Fibroblast of skin of left biceps (primary cell): ENCODE data around the gene GATA2.

ENCODE experiments used
- DNase-seq, 2 experiments: peaks; one replicate each; pipeline ENCODE4 v3.0.0-alpha.2; 2013; ENCODE audit warnings: low read depth in 2 of 2

The GATA2 gene

DNA sequence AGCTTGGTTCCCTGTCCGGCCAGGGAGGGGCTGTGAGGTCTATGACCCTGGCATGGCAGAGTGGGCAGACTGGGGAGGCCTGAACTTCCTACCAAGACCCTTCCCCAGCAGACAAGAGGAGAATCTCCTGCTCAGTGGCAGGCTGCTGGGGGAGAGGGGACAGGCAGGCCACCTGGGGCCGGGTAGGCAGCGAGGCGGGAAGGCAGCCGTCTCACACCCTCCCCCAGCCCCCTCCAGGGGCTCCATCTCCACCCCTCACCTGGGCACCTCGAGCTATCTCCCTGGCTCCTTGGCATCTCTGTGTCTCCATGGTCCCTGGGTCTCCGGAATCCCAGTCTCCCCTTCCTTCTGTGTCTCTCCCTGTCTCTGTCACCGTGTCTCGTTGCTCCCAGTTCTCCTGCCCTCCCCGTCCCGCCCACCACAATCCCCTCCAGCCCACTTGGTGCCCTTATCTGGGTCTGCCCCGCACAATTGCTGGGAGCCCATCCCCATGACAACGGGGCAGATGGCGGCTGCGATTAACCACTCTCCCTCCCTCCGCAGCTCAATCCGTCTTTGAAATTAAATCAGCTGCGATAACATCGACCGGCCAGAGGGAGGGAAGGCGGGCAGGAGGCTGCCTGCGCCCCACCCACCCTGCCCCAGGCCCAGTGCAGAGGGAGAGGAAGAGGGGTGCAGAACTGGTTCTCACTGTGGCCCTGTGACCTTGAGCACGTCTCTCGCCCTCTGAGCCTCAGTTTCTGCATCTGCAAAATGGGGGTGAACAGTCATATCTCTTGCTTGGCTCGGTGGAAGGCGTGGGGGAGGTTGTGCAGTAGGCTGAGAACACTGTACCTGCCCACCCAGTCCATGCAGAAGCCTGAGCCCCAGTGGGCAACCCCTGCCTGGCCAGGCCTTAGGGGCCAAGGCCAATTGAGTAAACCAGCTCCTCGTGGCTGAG, 36.0 kb downstream of the GATA2 start:
- no peak for DNase-seq

DNA sequence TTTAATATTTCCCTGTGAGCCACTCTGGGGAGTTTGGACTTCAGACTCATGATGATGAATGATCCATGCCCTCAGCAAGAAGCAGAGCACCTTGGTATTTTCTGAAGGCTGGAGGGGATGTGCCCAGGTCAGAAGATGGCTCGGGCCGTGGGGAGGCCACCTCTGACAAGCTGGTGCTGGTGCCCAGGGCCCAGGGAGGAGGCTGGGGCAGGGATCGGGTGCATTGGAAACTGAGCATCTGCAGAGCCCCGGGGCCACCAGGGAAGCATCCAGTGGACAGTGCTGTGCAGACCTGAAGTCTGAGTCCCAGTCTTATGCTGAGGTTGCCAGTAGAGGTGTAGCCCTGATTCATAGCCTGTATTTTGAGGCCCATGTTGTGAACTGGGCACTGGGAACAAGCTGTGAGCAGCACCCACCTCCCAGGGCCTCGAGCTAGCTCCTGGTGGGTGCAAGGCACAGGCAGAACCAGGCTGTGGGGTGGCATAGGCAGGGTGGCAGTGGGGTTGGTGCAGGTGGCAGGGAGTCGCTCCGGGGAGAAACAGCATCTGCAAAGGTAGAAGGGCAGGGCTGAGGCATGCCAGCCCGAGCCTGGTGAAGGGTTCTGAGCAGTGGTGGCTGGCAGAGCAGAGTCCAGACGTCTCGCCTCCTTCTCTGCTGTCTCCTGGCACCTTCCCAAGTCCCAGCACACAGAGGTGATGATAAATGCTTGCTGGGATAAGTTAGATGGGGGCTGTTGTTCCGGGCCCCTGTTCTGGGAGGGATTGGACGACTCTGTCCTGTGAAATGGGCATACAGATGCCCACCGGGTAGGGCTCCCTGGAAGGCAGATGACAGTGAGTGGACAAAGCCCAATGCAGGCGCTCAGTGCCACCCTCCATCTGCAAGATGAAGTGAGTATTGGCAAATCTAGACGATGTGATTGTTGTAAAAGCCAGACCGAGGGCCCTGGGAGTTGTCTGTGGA, 36.9 kb downstream of the GATA2 start:
- no peak for DNase-seq

- DNase-seq, result no peak
These were observed 37.9 kb downstream of the GATA2 start for GRCh38 chr3:128455116-128455515.

GRCh38 chr3:128454310-128454618, 38.7 kb downstream of the GATA2 start:
- DNase-seq, result no peak

DNA sequence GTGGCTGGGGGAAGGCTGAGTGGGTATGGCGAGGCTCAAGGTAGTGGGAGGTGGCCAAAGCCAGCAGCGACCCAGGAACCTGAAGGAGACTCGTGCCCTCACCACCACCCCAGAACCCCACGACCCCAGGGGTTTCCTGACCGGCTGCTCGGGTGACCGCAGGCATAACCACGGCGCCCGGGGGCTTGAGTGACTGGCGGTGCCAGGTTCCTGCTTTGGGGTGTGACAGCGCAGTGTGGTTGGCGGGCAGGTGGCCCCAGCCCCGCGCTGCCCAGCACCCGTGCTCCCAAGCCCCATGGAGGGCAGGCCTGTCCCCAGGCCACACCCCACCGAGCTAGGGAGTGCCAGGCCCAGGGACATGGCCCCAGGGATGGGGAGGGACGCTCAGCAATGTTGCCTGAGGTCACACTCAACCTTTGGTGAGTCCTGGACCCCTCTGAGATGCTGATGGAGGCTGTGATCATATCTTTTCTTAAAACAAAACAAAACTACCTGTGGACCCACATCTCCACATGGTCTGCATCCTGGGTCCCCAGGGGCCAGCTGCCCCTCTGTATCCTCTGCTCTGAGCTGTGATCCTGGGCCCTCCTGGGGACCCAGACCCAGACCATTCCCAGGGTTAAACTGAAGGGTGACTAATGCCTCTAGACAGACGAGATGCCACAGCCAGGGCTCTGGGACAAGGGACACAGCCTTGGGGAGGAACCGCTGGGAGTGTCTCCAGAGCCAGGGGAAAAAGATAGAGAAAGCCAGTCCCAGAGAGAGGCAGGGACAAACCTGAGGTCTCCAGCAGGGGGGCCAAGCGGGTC, 39.3 kb downstream of the GATA2 start:
- DNase-seq, result no peak

DNA sequence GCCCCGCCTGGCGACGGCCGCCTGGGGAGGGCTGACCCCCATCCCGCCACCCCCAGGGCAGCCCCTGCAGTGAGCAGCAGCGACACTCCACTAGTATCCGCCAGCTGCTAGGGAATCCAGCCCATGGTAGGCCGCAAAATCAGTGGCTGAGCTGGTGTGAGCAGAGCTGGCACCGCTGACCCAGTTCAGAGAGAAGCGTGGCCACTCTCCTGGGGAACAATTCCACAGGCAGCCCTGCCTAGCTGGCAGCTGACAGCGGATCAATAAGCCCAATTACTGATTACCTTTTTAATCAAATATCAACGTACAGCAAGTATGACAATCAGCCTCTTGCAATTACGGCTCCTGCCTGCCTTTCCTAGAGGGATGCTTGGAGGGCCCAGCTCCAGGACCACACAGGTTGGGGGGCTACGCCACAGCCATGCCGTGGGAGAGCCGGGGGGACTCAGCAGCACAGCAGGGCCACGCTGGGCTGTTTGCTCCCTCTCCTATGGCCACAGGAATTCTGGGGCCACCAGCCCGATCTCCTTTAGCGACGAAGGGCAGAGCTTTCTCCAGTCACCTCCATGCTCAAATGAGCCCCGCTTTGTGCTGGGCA, 40.2 kb downstream of the GATA2 start:
- DNase-seq, result no peak

DNA sequence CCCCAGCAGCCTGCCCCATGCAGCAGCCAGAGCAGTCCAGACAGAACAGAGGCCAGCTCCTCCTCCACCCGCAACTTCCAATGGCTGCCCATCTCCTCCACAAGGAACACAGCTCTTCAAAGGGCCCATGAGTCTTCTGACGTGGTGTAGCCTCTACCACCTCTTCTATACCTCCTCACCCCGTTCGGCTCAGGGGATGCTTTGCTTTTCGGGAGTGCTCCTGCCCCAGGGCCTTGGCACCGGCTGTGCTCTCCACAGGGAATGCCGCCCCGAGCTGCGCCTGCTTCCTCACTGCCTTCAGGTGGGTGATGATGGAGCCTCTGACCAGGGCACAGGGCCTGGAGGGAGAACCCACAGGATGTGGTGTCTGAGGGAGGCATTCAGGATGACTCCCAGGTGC, 40.9 kb downstream of the GATA2 start:
- DNase-seq, result no peak

GRCh38 chr3:128449111-128449638, 43.8 kb downstream of the GATA2 start:
- DNase-seq, result no peak

DNA sequence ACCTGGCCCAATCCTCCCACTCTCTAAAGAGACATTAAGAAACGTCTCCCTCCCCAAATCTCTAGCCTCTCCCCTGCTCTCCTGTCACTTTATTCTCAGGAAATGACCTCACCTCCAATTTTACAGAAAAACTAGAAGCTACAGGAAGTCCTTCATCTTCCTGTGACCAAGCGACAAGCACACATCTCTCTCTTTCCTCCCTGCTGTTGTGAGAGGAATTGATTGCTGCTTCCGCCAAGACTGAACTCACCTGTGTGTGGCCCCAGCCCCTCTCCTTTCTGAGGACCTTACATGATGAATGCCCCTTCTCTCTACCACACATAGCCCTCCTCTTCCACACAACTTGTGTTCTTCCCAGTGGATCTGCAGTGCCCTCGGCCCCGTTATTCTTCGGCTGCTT, 44.5 kb downstream of the GATA2 start:
- DNase-seq, result no peak

DNA sequence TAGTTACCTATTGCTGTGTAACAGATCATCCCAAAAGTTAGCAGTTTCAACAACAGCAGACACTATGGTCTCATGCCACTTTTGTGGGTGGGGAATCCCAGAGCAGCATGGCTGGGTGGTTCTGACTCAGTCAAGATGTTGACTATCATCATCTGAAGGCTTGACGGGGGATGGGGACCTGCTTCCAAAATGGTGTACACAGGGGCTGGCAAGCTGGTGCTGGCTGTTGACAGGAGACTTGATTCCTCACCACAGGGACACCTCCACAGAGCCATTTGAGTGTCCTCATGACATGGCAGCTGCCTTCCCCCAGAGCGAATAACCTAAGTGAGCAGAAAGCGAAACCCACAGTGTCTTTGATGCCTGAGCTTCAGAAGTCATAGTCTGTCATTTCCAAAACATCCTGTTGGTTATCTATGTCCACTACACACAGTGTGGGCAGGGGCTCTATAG, 45.4 kb downstream of the GATA2 start:
- no peak for DNase-seq

- no peak for DNase-seq
These were observed 46.2 kb downstream of the GATA2 start for GRCh38 chr3:128446821-128447220.

- DNase-seq, result no peak
These were observed 47.6 kb downstream of the GATA2 start for GRCh38 chr3:128445357-128445756.

DNA sequence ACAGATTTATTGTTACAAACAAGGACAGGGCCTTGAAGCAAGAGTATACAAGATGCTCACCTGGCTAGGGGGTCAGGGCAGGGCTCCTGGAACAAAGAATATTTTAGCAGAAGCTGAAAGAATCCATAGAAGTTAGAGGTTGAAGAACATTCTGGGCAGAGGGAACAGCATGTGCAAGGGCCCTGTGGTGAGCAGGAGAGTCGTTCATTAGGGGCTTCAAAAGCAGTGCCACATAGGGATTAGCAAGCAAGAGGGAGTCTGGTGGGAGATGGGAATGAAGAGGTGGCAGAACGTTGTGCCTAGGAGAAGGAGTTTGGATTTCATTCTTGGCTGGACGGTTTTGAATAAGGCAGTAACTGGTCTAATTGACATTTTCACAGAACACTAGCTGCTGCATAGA, 49.2 kb downstream of the GATA2 start:
- DNase-seq, result no peak

DNA sequence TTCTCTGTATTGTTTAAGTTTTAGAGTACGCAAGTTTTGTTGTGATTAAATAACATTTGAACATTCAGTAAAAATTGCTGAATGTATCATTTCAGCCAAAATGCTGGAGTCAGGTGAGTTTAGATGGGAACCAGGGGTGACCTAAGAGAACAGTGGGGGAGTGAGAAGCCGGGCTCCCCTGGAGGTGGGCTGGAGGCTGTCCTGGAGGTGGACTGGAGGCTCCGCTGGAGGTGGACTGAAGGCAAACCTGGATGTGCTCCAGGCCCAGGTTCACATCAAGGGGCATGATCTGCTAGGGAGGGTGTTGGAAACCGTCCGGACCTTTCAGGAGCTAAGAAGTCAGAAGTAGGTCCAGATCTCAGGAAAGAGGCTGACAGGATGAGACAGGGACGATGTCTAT, 50.1 kb downstream of the GATA2 start:
- DNase-seq, result no peak

GRCh38 chr3:128442070-128442469, 50.9 kb downstream of the GATA2 start:
- DNase-seq, result no peak

DNA sequence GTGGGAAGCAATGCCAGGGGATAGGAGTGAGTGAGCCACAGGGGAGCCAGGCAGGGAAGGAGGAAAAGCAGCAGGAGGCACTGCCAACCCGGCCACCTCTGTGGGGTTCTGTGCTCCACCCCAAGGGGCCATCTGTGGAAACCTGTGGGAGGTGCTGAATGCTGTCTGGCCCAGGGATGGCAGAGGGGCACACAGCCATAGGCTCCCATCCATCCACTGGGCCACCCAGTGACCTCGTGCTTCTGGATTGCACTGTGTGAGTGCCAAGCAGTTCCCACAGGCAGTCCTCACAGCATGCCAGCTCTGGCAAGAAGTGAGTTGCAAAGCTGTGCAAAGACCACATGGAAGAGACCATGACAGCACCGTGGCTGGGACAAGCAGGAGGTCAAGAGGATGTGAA, 53.8 kb downstream of the GATA2 start:
- no peak for DNase-seq

DNA sequence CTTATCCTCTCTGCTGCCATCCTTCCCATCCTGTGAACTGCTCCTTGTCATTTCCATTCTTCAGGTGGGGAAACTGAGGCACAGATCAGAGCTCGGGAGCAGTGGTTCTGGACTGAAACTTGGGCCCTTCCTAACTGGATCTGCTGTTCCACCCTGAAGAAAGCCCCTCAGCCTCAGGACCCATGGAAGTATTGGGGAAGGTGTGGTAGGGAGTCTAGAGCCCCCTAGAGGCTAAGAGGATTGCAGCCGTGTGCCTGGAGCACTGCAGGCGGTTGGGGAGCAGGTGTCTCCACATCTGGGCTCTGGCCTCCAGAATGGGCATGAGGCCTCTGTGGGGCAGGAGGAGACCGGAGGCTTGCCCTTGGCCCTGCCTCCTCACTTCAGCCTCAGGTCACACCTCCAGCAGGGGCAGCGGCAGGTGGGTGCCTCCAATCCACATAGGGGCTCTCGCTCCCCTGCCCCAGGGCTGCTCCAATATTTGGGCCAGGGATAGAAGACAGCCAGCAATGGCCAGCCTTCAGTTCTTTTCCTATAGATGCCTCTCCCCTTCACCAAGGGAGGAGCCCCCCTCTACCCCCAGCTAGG, 54.4 kb downstream of the GATA2 start:
- DNase-seq, result no peak

GRCh38 chr3:128436214-128436613, 56.8 kb downstream of the GATA2 start:
- no peak for DNase-seq

DNA sequence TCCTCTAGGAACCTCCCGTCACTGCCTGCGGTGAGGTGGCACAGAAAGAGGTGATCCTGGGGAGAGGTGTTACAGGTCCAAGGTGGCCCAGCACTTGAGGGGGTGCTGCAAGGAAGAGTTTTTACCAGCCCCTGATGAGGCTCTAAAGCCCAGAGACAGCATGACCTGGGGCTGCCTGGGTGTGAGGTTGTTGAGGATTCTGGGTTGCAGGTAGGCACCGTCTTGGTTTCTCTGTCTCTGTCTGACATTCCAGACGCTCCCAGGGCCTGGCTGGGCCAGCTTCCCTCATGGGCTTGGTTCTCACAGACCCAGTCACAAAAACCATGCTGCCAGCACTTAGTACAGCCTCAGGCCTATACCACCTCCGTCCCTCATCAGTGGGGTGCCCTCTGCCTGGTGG, 57.4 kb downstream of the GATA2 start:
- DNase-seq, result no peak

GRCh38 chr3:128435058-128435457, 57.9 kb downstream of the GATA2 start:
- no peak for DNase-seq

GRCh38 chr3:128434524-128434923, 58.5 kb downstream of the GATA2 start:
- no peak for DNase-seq
